Panc1 (cell line): Measurements from ENCODE around the gene DLGAP1. TPM values are rescaled to one million over a fixed set of nuclear protein-coding genes. Genes with fewer than 3 reads are reported as not detected.

Source experiments
- ATAC-seq: fragments of 200-7000 bp; cut with Tn5 transposase; 2 replicates; pipeline ENCODE4 v1.9.1; 2020; ENCODE audit warnings: mild to moderate bottlenecking, moderate library complexity
- BruUV-seq: library from RNA; stranded (reverse); fragments of 400-500 nt; replicated peaks from 2 replicates; lab custom pipeline; 2021; lab: Mats Ljungman, UMichigan
- CTCF ChIA-PET: fragments of 300-600 bp; sonication (Branson Sonifier 250); formaldehyde crosslinking; loops from one replicate; lab custom pipeline; 2022; ENCODE audit warnings: antibody characterized with exemption; lab: Charles Lee
- POLR2A ChIA-PET: fragments of 300-600 bp; sonication (Branson Sonifier 250); formaldehyde crosslinking; loops from one replicate; lab custom pipeline; 2022; ENCODE audit warnings: antibody characterized with exemption; lab: Charles Lee
- DNase-seq: peaks from one replicate; pipeline ENCODE4 v3.0.0-alpha.2; 2010; ENCODE audit warnings: low read depth, low spot score
- H3K27ac ChIP-seq: 2 replicates; pipeline ENCODE4 v1.5.1; 2011; ENCODE audit warnings: mild to moderate bottlenecking, low read length, inconsistent platforms
- H3K27me3 ChIP-seq: fragments of 200-500 bp; sonication (Bioruptor generic); 2 replicates; pipeline ENCODE4 v1.6.0; 2014; ENCODE audit warnings: low read length, inconsistent platforms; ENCODE audit not compliant: control insufficient read depth, insufficient read depth
- H3K36me3 ChIP-seq: fragments of 200-500 bp; sonication (Bioruptor generic); 2 replicates; pipeline ENCODE4 v1.5.1; 2014; ENCODE audit warnings: inconsistent platforms, mild to moderate bottlenecking, low read length, moderate library complexity; ENCODE audit not compliant: control insufficient read depth, insufficient read depth
- H3K4me1 ChIP-seq: 2 replicates; pipeline ENCODE4 v1.5.1; 2011; ENCODE audit warnings: inconsistent platforms, mild to moderate bottlenecking, low read length, moderate library complexity; ENCODE audit not compliant: control insufficient read depth, insufficient read depth
- H3K4me3 ChIP-seq, 2 experiments: 2 replicates each; pipeline ENCODE4 v1.5.1; 2011 to 2012; ENCODE audit warnings: low read depth in 2 of 2, low read length in 2 of 2, mild to moderate bottlenecking in 2 of 2, inconsistent platforms in 1 of 2, moderate library complexity in 1 of 2
- H3K9me3 ChIP-seq: fragments of 200-500 bp; sonication (Bioruptor generic); 2 replicates; pipeline ENCODE4 v1.5.1; 2014; ENCODE audit warnings: low read depth, mild to moderate bottlenecking, inconsistent platforms, low read length, moderate library complexity; ENCODE audit not compliant: control insufficient read depth, insufficient read depth
- POLR2AphosphoS5 ChIP-seq: IDR thresholded peaks from 2 replicates; pipeline ENCODE4 v1.6.1; 2012; ENCODE audit warnings: mild to moderate bottlenecking, low read depth, low read length, moderate library complexity
- SIN3A ChIP-seq: IDR thresholded peaks from 2 replicates; pipeline ENCODE4 v1.6.1; 2012; ENCODE audit warnings: low read depth, mild to moderate bottlenecking, low read length, moderate library complexity, borderline replicate concordance; ENCODE audit not compliant: insufficient read depth
- TCF7L2 ChIP-seq: IDR thresholded peaks from 2 replicates; pipeline ENCODE4 v1.6.1; 2011; ENCODE audit warnings: mild to moderate bottlenecking, low read depth, low read length, inconsistent platforms
- in situ Hi-C: cut with HindIII; loops from 2 replicates; pipeline ENCODE4 v1.10.0; 2016; ENCODE audit warnings: low sequenced_read_pairs, low pct_unique_long_range_greater_than_20kb
- intact Hi-C: fragments of 100-400 bp; cut with micrococcal nuclease; formaldehyde crosslinking; loops from one replicate; pipeline ENCODE4 v1.10.0; 2022; ENCODE audit not compliant: unreplicated experiment
- total RNA-seq: library from RNA; stranded (reverse); gene quantifications from one replicate; pipeline ENCODE4 v1.2.1, GENCODE V29; 2021; ENCODE audit not compliant: unreplicated experiment
- TF ChIP-seq, protein P1 (sequence below): fragments of 450-650 bp; IDR thresholded peaks from 2 replicates; pipeline ENCODE4 v1.5.1; 2017; ENCODE audit warnings: mild to moderate bottlenecking
- TF ChIP-seq, protein P2 (sequence below), 2 experiments: IDR thresholded peaks; 2 replicates each; pipeline ENCODE4 v1.6.1; 2011 to 2012; ENCODE audit warnings: low read depth in 2 of 2, control low read depth in 1 of 2, low read length in 1 of 2, mild to moderate bottlenecking in 1 of 2, moderate library complexity in 1 of 2; ENCODE audit not compliant: insufficient read depth in 1 of 2

The DLGAP1 gene
- total RNA-seq, 1 experiment from 2014 or later: 1.8 TPM

DNA sequence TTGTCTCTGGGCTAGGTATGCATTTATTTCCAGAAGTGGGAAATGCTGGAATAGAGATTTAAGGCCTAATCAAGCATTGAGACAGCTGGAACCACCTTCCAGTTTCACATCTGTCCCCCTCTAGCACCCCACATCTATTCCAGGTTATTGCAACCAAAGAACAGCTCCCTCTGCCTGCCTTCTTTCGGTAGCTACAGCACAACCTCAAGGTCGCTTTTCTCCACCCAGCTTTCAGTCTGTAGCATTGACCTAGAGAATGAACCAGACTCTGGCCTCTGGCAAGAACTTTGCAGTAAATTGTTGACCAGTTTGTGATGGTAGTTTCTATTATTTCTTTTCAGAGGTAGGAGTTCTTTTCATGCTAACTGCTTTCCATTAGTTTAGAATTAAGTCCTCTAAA is 484.2 kb downstream of the DLGAP1 start:
- in situ Hi-C loops: no loop called here
- no TSS peak for BruUV-seq
- Histone ChIP-seq H3K4me1 (no peaks in the 10 kb centered on the region; the same call in 1 of the 2 replicates), H3K36me3 (no peaks in the 10 kb centered on the region), H3K27me3 (no peaks in the 10 kb centered on the region), H3K4me3 (no peak overlapping the region), H3K27ac (no peak overlapping the region), H3K9me3 (no peaks in the 10 kb centered on the region)
- DNase-seq: no peak
- intact Hi-C loops: no loop called here
- no peak for TF ChIP-seq POLR2AphosphoS5
- TF ChIP-seq, protein P1, sequence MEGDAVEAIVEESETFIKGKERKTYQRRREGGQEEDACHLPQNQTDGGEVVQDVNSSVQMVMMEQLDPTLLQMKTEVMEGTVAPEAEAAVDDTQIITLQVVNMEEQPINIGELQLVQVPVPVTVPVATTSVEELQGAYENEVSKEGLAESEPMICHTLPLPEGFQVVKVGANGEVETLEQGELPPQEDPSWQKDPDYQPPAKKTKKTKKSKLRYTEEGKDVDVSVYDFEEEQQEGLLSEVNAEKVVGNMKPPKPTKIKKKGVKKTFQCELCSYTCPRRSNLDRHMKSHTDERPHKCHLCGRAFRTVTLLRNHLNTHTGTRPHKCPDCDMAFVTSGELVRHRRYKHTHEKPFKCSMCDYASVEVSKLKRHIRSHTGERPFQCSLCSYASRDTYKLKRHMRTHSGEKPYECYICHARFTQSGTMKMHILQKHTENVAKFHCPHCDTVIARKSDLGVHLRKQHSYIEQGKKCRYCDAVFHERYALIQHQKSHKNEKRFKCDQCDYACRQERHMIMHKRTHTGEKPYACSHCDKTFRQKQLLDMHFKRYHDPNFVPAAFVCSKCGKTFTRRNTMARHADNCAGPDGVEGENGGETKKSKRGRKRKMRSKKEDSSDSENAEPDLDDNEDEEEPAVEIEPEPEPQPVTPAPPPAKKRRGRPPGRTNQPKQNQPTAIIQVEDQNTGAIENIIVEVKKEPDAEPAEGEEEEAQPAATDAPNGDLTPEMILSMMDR: peak; percentile 44
- ChIA-PET POLR2A (no interaction called here), CTCF (no interaction called here)
- 0 out of 2 replicates have a peak, but pooled peaks have one; percentile 56 for ATAC-seq

GRCh38 chr18:3967359-3968180 is 487.5 kb downstream of the DLGAP1 start:
- ChIA-PET POLR2A (no interaction called here), CTCF (no interaction called here)
- TF ChIP-seq TCF7L2: no peak
- TF ChIP-seq SIN3A: no peak
- Histone ChIP-seq H3K36me3 (no peaks in the 10 kb centered on the region), H3K9me3 (no peaks in the 10 kb centered on the region), H3K27me3 (no peaks in the 10 kb centered on the region), H3K4me1 (no peaks in the 10 kb centered on the region; the same call in 1 of the 2 replicates), H3K27ac (no peak overlapping the region), H3K4me3 (no peak overlapping the region)
- DNase-seq: no peak
- in situ Hi-C loops: no loop called here
- no peak for ATAC-seq
- intact Hi-C loops: no loop called here
- no TSS peak for BruUV-seq

DNA sequence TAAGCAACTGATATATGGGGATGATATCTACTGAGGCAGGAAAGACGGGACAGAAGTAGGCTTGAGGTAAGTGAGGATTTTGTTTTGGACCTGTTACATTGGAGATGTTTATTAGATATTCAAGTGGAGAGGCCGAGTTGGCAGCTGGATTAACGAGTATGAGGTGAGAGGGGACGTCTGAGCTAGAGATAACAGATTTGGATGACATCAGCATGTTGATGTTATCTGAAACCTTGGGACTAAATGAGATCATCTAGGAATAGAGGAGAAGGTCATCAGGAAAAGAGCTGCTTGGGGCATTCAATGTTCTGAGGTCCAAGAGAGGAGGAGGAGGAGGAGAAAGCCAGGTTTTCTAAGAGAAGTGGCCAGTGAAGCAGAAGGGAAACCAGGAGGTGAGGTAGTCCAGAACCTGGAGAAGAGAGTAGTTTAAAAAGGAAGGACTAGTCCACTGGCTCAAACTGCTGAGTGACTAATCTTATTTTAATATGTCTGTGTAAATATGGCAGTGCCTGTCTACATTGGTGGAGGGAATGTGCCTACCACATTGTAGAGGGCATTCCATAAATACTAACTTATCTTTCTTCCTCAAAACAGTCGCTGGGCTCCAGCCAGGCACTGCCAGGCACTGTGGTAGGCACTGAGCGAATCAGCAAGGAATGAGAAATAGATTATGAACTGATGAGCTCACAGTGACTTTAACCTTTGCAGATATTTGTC is 488.3 kb downstream of the DLGAP1 start:
- ATAC-seq: peak; percentile 70
- no TSS peak for BruUV-seq
- CTCF ChIA-PET: no interaction called here
- no peak overlapping the region for H3K27ac ChIP-seq
- no peak overlapping the region for H3K4me3 ChIP-seq
- no peaks in the 10 kb centered on the region for H3K27me3 ChIP-seq
- no peaks in the 10 kb centered on the region for H3K9me3 ChIP-seq
- H3K4me1 ChIP-seq: no peaks in the 10 kb centered on the region; the same call in 1 of the 2 replicates
- H3K36me3 ChIP-seq: no peaks in the 10 kb centered on the region
- DNase-seq: no peak
- TF ChIP-seq SIN3A: no peak
- TF ChIP-seq, protein P2, sequence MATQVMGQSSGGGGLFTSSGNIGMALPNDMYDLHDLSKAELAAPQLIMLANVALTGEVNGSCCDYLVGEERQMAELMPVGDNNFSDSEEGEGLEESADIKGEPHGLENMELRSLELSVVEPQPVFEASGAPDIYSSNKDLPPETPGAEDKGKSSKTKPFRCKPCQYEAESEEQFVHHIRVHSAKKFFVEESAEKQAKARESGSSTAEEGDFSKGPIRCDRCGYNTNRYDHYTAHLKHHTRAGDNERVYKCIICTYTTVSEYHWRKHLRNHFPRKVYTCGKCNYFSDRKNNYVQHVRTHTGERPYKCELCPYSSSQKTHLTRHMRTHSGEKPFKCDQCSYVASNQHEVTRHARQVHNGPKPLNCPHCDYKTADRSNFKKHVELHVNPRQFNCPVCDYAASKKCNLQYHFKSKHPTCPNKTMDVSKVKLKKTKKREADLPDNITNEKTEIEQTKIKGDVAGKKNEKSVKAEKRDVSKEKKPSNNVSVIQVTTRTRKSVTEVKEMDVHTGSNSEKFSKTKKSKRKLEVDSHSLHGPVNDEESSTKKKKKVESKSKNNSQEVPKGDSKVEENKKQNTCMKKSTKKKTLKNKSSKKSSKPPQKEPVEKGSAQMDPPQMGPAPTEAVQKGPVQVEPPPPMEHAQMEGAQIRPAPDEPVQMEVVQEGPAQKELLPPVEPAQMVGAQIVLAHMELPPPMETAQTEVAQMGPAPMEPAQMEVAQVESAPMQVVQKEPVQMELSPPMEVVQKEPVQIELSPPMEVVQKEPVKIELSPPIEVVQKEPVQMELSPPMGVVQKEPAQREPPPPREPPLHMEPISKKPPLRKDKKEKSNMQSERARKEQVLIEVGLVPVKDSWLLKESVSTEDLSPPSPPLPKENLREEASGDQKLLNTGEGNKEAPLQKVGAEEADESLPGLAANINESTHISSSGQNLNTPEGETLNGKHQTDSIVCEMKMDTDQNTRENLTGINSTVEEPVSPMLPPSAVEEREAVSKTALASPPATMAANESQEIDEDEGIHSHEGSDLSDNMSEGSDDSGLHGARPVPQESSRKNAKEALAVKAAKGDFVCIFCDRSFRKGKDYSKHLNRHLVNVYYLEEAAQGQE (IDR thresholded peaks at IDR 0.05; ENCODE audit: insufficient read depth in 1 of 2, low read depth in 2 of 2, low read length in 1 of 2): no peak
- intact Hi-C loops (no loop called here), in situ Hi-C loops (no loop called here)
- POLR2A ChIA-PET: no interaction called here
